B cell (primary cell): ENCODE measurements around the gene GPR173.
A peak's percentile ranks its signal among the peaks of the same experiment; 100 is the strongest.

Experiments
- CTCF ChIP-seq: fragments of 200-600 bp; IDR thresholded peaks from one replicate; pipeline ENCODE4 v1.8.0; 2022; ENCODE audit warnings: antibody characterized with exemption, mild to moderate bottlenecking
- EZH2 ChIP-seq: IDR thresholded peaks from 2 replicates; pipeline ENCODE4 v1.6.1; 2012; ENCODE audit warnings: borderline replicate concordance, low read depth, mild to moderate bottlenecking, moderate library complexity, low read length; ENCODE audit not compliant: insufficient read depth, poor library complexity, severe bottlenecking

GRCh38 chrX:53089224-53089842 lies 40.7 kb downstream of the GPR173 start:
- peak; percentile 78 for TF ChIP-seq CTCF
- TF ChIP-seq EZH2 = no peak
